ENCODE measurements around the gene ALPP. TPM values are rescaled to one million over a fixed set of nuclear protein-coding genes. Genes with fewer than 3 reads are reported as not detected.
"Not testable (repeated sequence)": the region's sequence is repeated elsewhere in the genome, so short reads cannot be mapped to it uniquely, and the experiment has no call there.

ALPP gene
- total RNA-seq, 2 donors from 2014 or later: 0.11 to 0.37 TPM

- no peak for DNase-seq
- TF ChIP-seq CTCF (IDR thresholded peaks at IDR 0.05): peak; percentile 18
- Histone ChIP-seq H3K9me3 (no peaks in the 10 kb centered on the region), H3K4me3 (no peak overlapping the region), H3K27ac (no peak overlapping the region), H3K4me1 (no peaks in the 10 kb centered on the region), H3K9ac (ENCODE audit: low read depth in 2 of 2, low read length in 2 of 2) (no peak overlapping the region), H3K27me3 (no peaks in the 10 kb centered on the region), H3K36me3 (no peaks in the 10 kb centered on the region)
- intact Hi-C loops (cut with DNase I): no loop called here
Measured at GRCh38 chr2:232333361-232334135, 45.0 kb upstream of the ALPP start.

- H3K27ac ChIP-seq; H3K27me3 ChIP-seq; H3K9me3 ChIP-seq; DNase-seq; intact Hi-C loops (cut with DNase I); H3K36me3 ChIP-seq; H3K9ac ChIP-seq (ENCODE audit: low read depth in 2 of 2, low read length in 2 of 2); H3K4me3 ChIP-seq; H3K4me1 ChIP-seq: not testable (repeated sequence)
Measured at GRCh38 chr2:232334136-232334884, 44.2 kb upstream of the ALPP start.

GRCh38 chr2:232334885-232335205 lies 43.7 kb upstream of the ALPP start:
- H3K4me1 ChIP-seq; H3K9me3 ChIP-seq; H3K27me3 ChIP-seq; H3K27ac ChIP-seq; intact Hi-C loops (cut with DNase I); DNase-seq; H3K4me3 ChIP-seq; H3K9ac ChIP-seq (ENCODE audit: low read depth in 2 of 2, low read length in 2 of 2); H3K36me3 ChIP-seq: not testable (repeated sequence)

GRCh38 chr2:232335206-232335858 lies 43.2 kb upstream of the ALPP start:
- H3K9me3 ChIP-seq; H3K36me3 ChIP-seq; H3K27me3 ChIP-seq; H3K9ac ChIP-seq (ENCODE audit: low read depth in 2 of 2, low read length in 2 of 2); H3K27ac ChIP-seq; intact Hi-C loops (cut with DNase I); H3K4me1 ChIP-seq; H3K4me3 ChIP-seq; DNase-seq: not testable (repeated sequence)
- TF ChIP-seq CTCF (IDR thresholded peaks at IDR 0.05): peak; percentile 72

DNA sequence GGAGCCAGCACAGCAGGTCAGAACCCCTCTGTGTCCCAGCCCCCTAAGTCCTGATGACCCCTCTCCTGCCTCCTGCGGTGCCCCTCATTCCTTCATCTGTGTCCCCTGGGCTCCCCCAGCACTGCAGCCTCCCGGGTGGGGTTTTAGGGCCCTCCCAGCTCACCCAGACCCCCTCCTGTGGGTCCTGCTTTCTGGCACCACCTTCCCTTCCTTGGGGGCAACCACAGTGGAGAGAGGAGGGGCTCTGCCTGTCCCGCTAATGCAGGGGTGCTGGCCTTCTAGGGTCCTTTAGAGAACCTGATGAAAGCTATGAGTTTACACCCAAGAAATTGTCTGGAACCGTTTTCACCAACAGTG lies 42.7 kb upstream of the ALPP start:
- no peaks in the 10 kb centered on the region for H3K27me3 ChIP-seq
- no peaks in the 10 kb centered on the region for H3K9me3 ChIP-seq
- no peak overlapping the region for H3K9ac ChIP-seq (ENCODE audit: low read depth in 2 of 2, low read length in 2 of 2)
- no peaks in the 10 kb centered on the region for H3K4me1 ChIP-seq
- intact Hi-C loops (cut with DNase I): no loop called here
- no peak for TF ChIP-seq CTCF (IDR thresholded peaks at IDR 0.05)
- H3K36me3 ChIP-seq: no peaks in the 10 kb centered on the region
- no peak overlapping the region for H3K27ac ChIP-seq
- no peak for DNase-seq
- no peak overlapping the region for H3K4me3 ChIP-seq

GRCh38 chr2:232336241-232336736 lies 42.3 kb upstream of the ALPP start:
- Histone ChIP-seq H3K9me3 (no peaks in the 10 kb centered on the region), H3K27ac (no peak overlapping the region), H3K4me1 (no peaks in the 10 kb centered on the region), H3K9ac (ENCODE audit: low read depth in 2 of 2, low read length in 2 of 2) (no peak overlapping the region), H3K36me3 (no peaks in the 10 kb centered on the region), H3K4me3 (no peak overlapping the region), H3K27me3 (no peaks in the 10 kb centered on the region)
- intact Hi-C loops (cut with DNase I): no loop called here
- no peak for DNase-seq
- no peak for TF ChIP-seq CTCF (IDR thresholded peaks at IDR 0.05)
